Glomerular visceral epithelial cell (primary cell): Measurements from ENCODE around the gene DNAH10.

Source experiments
- DNase-seq: peaks from one replicate; pipeline ENCODE4 v3.0.0-alpha.2; 2016; ENCODE audit errors: extremely low spot score

The DNAH10 gene

GRCh38 chr12:123882161-123882705, 120.1 kb downstream of the DNAH10 start:
- no peak for DNase-seq

- DNase-seq: no peak
Measured at GRCh38 chr12:123886258-123886657, 124.2 kb downstream of the DNAH10 start.

- no peak for DNase-seq
Measured at GRCh38 chr12:123886931-123887582, 125.0 kb downstream of the DNAH10 start.

- no peak for DNase-seq
Measured at GRCh38 chr12:123888989-123889388, 126.9 kb downstream of the DNAH10 start.

- no peak for DNase-seq
Measured at GRCh38 chr12:123889848-123890535, 127.9 kb downstream of the DNAH10 start.

GRCh38 chr12:123890536-123890902, 128.4 kb downstream of the DNAH10 start:
- DNase-seq: no peak

- DNase-seq: no peak
Measured at GRCh38 chr12:123891011-123891410, 128.9 kb downstream of the DNAH10 start.

- no peak for DNase-seq
Measured at GRCh38 chr12:123891516-123892179, 129.5 kb downstream of the DNAH10 start.

- no peak for DNase-seq
Measured at GRCh38 chr12:123892180-123892559, 130.1 kb downstream of the DNAH10 start.

GRCh38 chr12:123892853-123893252, 130.8 kb downstream of the DNAH10 start:
- DNase-seq: no peak

- DNase-seq: no peak
Measured at GRCh38 chr12:123893276-123893675, 131.2 kb downstream of the DNAH10 start.

- DNase-seq: no peak
Measured at GRCh38 chr12:123894823-123895345, 132.8 kb downstream of the DNAH10 start.

GRCh38 chr12:123895451-123895850, 133.3 kb downstream of the DNAH10 start:
- DNase-seq: no peak

- no peak for DNase-seq
Measured at GRCh38 chr12:123896767-123897166, 134.7 kb downstream of the DNAH10 start.

GRCh38 chr12:123897221-123897620, 135.1 kb downstream of the DNAH10 start:
- DNase-seq: peak; percentile 70

GRCh38 chr12:123898673-123899072, 136.6 kb downstream of the DNAH10 start:
- DNase-seq: no peak

GRCh38 chr12:123899368-123899767, 137.3 kb downstream of the DNAH10 start:
- no peak for DNase-seq

- DNase-seq: no peak
Measured at GRCh38 chr12:123900871-123901376, 138.8 kb downstream of the DNAH10 start.

- DNase-seq: no peak
Measured at GRCh38 chr12:123902821-123903220, 140.7 kb downstream of the DNAH10 start.

- no peak for DNase-seq
Measured at GRCh38 chr12:123903301-123904065, 141.4 kb downstream of the DNAH10 start.

GRCh38 chr12:123905319-123905925, 143.3 kb downstream of the DNAH10 start:
- DNase-seq: peak; percentile 63
